NCI-H2227 (cell line): Measurements from ENCODE around the gene SPHK2.
"Not testable (repeated sequence)": the region's sequence is repeated elsewhere in the genome, so short reads cannot be mapped to it uniquely, and the experiment has no call there.

ENCODE experiments used
- DNase-seq: peaks from one replicate; lab custom pipeline; 2025; ENCODE audit not compliant: unreplicated experiment; lab: John Stamatoyannopoulos, UW

SPHK2 gene

DNA sequence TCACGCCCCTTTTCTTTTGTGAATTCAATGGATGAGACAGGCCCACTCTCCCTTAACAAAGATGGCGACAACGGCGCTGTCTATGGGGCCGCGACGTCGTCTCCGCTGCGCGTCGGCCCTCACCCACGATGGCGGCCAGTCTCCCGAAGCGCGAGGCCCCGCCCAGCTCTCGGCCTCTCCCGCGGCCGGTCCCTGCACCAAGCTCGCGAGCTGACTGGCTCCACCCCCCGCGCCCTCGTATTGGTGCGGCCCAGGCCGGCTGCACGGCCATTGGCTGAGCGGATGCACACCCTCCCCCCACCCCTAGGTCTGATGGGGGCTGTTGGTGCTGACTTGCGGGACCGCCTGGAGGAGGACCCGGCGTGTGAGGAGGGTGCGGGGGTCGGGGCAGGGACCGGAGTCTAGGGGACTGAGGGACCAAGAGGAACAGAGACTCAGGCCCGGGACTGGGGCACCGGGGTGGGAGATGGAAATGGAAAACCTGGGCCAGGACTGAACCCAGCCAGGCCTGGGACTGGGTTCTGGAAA is 4.8 kb downstream of the SPHK2 start:
- peak; percentile 98 for DNase-seq

DNA sequence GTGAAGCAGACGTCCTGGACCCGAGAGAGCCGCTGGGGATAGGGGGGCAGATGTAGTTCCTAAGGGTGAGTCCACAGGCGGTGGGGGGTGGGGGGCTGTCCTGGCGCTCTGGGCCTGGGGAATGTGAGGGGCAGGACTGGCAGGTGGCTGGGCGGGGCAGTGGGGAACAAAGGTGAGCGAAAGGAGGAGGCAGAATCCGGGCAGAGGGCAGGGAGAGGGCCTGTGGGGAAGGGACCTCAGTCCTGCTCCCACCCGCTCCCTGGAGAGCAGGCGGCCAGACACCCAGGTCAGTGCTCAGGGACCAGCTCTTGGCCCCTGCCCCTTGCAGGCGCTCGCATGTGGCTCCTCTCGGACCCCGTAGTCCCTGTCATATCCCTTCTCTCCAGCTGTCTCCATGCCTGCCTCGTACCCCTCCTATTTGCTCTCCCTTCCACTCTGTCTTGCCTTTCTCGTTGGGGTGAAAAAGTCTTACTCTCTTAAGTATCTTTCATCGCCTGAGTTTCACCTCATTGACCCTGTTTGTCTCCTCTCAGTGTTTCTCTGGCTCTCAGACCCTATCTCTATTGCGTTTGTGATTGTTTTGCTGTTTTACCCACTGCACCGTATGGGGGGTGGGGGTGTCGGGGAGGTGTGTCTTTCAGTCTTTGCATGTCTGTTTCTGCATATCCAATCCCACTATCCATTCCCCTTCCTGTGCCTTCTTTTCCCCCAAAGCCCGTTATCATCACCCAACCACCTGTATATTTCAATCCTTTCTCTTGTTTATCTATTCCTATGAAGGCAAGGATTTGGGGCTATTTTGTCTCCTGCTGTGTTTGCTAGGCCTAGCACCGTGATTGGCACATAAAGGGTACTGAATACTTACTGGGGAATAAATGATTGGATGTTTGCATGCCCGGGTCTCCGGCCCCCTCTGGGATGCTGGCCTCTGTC is 5.8 kb downstream of the SPHK2 start:
- DNase-seq = no peak

DNA sequence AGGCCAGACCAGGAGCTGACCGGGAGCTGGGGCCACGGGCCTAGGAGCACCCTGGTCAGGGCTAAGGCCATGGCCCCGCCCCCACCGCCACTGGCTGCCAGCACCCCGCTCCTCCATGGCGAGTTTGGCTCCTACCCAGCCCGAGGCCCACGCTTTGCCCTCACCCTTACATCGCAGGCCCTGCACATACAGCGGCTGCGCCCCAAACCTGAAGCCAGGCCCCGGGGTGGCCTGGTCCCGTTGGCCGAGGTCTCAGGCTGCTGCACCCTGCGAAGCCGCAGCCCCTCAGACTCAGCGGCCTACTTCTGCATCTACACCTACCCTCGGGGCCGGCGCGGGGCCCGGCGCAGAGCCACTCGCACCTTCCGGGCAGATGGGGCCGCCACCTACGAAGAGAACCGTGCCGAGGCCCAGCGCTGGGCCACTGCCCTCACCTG is 6.6 kb downstream of the SPHK2 start:
- DNase-seq = no peak

DNA sequence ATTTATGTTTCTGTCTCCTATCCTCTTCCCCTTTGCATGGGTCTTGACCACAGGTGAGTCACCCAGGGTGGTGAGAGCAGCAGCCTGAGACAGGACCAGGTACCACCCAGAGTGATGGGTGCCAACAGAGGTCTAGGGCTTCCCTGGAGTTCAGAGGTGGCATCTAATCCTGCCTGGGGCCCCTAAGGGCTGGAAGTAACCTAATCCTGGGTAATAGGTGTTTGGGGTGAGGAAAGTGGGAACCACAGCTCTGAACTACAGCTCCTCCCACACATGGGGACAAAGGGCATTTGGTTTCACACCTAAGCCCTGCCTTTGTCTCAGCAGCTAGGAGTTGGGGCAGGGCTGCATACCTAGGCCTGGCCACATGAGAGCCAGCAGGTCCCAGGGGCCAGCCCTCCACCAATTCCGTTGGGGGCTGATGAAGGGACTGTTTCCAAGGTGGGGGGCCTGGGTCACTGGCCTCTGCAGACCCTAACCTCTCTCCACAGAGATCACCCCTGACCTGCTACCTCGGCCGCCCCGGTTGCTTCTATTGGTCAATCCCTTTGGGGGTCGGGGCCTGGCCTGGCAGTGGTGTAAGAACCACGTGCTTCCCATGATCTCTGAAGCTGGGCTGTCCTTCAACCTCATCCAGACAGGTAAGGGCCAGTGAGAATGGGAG is 8.0 kb downstream of the SPHK2 start:
- no peak for DNase-seq

DNA sequence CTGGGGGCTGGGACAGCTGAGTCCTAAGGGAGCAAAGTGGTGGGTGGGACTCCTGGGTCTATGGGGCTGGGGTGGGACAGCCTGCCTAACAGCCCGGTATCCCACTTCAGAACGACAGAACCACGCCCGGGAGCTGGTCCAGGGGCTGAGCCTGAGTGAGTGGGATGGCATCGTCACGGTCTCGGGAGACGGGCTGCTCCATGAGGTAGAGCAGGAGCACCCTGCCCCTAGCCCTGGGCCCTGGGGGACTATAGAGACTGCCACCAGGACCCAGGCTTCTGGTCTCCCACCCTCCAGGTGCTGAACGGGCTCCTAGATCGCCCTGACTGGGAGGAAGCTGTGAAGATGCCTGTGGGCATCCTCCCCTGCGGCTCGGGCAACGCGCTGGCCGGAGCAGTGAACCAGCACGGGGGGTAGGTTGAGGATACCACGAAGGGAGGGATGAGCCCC is 8.6 kb downstream of the SPHK2 start:
- no peak for DNase-seq

DNA sequence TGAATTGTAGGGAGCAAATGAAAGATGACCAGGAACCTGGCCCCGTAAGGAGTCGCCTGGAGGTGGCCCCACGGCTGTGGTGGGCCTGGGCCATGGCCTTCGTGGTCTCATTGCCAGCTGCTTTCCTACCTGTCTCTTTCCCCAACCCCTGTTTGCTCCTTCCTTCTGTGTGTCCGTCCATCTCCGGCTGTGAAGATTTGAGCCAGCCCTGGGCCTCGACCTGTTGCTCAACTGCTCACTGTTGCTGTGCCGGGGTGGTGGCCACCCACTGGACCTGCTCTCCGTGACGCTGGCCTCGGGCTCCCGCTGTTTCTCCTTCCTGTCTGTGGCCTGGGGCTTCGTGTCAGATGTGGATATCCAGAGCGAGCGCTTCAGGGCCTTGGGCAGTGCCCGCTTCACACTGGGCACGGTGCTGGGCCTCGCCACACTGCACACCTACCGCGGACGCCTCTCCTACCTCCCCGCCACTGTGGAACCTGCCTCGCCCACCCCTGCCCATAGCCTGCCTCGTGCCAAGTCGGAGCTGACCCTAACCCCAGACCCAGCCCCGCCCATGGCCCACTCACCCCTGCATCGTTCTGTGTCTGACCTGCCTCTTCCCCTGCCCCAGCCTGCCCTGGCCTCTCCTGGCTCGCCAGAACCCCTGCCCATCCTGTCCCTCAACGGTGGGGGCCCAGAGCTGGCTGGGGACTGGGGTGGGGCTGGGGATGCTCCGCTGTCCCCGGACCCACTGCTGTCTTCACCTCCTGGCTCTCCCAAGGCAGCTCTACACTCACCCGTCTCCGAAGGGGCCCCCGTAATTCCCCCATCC is 9.4 kb downstream of the SPHK2 start:
- DNase-seq = no peak

DNA sequence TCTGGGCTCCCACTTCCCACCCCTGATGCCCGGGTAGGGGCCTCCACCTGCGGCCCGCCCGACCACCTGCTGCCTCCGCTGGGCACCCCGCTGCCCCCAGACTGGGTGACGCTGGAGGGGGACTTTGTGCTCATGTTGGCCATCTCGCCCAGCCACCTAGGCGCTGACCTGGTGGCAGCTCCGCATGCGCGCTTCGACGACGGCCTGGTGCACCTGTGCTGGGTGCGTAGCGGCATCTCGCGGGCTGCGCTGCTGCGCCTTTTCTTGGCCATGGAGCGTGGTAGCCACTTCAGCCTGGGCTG is 9.9 kb downstream of the SPHK2 start:
- no peak for DNase-seq

DNA sequence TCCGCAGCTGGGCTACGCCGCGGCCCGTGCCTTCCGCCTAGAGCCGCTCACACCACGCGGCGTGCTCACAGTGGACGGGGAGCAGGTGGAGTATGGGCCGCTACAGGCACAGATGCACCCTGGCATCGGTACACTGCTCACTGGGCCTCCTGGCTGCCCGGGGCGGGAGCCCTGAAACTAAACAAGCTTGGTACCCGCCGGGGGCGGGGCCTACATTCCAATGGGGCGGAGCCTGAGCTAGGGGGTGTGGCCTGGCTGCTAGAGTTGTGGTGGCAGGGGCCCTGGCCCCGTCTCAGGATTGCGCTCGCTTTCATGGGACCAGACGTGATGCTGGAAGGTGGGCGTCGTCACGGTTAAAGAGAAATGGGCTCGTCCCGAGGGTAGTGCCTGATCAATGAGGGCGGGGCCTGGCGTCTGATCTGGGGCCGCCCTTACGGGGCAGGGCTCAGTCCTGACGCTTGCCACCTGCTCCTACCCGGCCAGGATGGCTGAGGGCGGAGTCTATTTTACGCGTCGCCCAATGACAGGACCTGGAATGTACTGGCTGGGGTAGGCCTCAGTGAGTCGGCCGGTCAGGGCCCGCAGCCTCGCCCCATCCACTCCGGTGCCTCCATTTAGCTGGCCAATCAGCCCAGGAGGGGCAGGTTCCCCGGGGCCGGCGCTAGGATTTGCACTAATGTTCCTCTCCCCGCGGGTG is 10.4 kb downstream of the SPHK2 start:
- no peak for DNase-seq

DNA sequence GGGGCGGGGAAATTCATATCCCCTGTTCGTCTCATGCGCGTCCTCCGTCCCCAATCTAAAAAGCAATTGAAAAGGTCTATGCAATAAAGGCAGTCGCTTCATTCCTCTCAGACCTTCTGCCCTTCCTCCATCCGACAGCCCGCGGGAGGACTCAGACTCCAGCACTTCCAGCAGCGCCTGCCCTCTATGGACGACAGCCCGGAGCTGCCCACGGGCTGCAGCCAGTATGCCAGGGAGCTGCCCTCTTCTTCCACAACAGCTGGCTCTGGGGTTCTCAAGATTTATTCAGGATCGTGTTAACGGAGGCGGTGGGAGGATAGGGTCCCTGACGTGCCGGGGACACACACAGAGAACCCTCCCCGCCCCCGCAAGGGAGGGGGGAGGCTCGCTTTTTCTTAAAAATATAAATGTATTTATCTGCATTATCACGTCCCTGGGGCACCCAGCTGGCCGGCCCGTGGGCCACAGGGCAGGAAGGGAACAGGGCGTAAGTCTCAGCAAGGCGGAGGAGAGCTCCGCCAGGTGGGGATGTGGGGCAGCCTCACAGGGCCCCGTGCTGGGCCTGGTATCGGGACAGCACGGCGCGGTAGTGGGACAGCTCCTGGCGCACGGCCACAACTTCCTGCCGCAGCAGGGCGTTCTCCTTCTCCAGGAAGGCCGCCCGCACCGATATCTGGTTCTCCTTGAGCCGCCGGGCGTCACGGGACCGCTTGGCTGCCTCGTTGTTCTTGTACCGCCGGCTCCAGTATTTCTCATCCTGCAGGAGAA is 11.2 kb downstream of the SPHK2 start:
- no peak for DNase-seq

DNA sequence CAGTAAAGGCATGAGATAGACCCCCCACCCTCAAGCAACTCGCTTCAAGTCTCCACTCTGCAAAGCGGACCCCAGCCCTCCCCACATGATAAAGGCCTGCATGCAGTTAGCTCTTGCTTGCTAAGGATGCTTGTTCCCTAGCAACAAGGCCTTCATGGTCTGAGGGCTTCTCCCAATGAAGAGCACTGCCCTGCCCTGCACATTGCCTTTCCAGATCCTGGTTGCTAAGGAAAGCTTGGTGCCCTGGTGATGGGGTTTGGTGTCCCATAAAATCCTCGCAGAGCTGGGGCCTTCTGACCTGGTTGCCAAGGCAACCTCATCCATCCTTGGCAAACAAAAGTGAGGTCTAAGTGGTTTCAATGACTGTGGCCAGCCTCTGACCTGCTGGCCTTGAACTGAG is 11.9 kb downstream of the SPHK2 start:
- peak; percentile 36 for DNase-seq

DNA sequence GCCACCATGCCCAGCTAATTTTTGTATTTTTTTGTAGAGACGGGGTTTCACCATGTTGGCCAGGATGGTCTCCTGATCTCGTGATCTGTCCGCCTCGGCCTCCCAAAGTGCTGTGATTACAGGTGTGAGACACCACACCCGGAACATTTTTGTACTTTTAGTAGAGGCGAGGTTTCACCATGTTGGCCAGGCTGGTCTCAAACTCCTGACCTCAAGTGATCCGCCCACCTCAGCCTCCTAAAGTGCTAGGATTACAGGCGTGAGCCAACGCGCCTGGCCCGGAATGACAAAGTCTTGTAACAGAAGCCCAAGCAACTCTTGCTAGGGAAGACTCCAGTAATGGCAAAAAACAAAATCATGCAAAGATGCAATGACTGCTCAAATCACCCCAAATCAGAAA is 13.0 kb downstream of the SPHK2 start:
- not testable (repeated sequence) for DNase-seq

DNA sequence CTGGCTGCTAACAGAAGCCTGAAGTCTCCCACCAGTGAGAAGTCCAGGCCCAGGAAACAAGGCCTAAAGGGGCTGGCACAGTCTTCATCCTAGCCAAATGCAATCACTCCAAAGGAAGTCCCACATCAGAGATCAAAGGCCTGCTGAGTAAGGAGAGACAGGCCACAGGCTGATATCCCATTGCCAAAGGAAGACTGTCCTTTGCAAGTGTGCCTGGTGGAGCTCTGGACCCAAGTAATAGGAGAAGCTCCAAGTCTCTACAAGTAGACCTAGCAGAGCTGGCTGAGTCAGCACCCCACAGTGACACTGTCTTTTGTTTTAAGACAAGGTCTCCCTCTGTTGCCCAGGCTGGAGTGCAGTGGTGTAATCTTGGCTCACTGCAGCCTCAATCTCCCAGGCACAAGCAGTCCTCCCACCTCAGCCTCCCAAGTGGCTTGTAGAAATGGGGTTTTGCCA is 13.4 kb downstream of the SPHK2 start:
- no peak for DNase-seq

DNA sequence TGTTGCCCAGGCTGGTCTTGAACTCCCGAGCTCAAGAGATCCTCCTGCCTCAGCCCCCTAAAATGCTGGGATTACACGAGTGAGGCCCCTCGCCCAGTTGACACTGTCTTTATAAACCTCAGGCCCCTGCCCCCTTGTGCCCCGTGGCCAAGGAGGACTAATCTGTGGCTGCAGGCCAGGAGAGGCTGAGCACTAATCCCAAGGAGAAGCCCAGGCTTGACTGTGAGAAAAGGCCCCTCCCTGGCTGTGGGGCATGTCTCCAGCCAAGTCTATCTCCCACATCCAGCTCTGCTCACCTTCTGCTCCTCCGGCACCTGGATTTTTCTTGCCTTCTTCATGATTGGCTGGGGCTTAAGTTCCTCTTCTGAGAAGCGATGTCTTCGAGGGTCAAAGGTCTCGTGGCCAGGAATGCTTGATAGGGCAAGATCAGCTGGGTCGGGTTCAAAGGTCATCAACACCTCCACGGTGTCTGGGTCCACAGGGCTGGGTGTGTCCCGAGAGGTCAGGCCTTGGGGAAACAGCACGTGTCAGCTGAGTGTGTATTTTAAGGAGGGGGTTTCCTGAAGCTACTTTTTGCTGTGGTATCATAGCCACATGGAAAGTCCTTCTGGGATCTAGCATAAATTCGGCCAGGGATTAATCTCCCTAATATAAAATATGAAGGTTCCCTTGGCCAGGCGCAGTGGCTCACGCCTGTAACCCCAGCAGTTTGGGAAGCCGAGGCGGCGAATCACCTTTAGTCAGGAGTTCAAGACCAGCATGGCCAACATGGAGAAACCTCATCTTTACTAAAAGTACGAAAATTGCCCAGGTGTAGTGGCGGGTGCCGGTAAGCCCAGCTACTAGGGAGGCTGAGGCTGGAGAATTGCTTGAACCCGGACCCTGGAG is 14.1 kb downstream of the SPHK2 start:
- no peak for DNase-seq

DNA sequence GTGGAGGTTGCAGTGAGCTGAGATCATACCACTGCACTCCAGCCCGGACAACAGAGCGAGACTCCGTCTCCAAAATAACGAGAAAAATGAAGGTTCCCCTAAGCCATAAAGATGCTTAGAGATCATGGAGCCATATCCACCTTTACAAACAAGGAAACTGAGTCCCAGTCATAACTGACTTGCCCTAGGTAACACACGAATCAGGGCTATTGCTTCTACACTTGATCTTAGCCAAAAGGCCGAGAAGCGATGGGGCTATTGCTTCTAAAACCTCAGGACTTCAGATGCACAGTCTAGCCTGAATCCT is 14.7 kb downstream of the SPHK2 start:
- no peak for DNase-seq

DNA sequence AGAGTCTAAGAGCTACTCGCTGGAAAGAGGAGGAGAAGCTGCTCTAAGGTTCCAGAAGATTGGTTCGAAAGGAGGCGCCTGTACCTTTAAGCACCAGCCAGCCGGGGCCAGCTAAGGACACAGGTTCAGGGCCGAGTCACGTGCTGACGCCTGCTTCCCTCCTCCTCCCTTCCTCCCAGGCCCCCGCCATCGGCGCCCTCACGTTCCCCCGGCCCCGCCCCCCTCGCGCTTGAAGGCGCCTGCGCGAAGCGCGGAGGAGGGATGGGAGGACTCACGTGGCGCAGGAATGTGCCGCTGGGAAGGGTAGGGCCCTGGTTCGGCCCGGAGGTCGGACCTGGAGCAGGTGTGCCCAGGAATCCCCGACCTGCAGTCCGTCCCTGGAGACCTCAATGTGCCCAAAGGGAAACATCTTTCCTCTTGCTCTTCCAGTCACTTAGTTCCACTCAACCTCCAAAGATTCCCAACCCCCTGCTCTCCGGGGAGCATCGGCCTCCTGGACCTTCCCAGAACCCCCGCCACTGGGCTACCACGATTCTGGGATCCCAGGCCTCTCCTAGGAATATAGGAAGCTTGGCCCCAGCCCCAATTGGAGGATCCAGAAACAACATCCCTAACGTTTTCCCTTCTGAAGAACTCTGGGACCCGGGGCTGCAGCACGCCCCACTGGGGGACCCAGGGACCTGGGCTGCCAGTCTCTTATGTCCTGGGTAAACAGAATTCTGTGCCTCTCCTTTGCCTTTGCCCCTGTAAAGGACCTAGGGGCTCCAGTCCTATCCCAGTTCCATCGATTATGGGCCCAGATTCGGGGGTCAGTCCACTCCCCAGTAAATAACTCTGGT is 15.3 kb downstream of the SPHK2 start:
- DNase-seq = peak; percentile 94

DNA sequence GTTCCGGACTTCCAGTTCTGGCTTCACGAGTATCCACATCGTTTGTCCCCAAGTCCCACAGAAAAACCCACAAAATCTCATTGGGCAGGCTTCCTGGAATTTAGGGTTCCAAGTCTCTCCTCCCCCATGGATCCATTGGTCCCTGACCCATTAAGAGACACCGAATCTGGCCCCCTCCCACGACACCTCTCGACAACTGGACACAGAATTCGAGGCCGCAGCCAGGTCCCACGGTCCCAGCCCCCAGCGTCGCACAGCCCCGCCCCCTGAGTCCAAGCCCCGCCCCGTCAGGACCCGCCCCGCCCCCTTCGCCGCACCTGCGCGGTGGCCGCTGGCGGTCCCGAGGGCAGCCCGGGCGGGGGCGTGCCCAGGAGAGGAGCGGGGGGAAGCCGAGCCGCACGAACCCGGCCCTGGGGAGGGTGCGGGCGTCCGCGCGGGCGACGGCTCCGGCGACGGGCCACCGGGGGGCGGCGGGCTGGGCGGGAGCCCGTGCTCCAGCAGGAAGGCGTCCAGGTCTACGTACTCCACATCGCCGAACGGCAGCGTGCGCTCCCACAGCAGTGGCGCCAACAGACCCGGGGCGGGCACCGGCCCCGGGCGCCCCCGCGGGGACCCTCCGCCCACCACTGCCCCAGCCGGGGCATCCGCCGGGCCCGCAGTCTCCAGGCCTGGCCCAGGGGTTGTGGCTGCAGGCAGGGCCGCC is 16.1 kb downstream of the SPHK2 start:
- peak; percentile 78 for DNase-seq

DNA sequence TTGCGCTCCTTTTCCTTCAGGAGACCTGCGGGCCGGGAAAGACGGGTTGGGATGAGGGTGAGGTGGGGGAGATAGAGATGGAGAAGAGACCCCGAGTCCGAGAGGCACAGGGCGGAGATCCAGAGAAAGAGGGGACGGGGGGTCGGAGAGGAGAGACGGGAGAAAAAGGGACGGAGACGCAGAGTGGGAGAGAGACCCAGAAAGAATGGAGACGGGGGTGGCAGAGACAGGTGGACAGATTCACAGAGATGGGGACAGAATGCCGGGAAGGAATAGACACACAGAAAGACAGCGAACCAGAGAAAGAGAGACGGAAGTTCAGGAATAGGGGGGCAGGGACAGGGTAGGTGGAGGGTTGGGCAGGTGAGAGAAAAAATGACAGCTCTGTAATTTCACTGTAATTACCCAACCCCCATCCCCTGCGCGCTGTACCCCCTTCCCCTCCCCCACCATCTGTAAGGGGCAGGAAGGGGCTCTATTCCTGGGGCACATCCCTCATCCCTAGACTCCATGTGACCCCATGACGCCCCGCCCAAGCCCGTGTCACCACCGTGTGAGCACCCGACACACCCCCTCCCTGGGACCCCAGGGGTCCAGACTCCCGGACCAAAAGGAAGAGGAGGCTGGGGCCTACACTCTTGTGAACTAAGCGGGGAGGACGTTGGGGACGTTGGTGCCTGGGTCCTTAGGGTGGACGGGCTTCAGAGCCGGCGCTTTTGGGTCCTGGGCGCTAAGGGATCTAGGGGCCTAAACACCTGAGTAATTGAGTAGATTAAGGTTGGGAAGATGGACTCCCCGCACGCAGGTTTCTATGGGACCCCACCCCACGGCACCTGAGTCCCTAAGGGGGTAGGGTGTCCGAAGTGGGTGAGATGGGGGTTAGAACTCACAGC is 16.9 kb downstream of the SPHK2 start:
- peak; percentile 39 for DNase-seq
